Measurements from ENCODE around the gene FARS2. TPM values are rescaled to one million over a fixed set of nuclear protein-coding genes. Genes with fewer than 3 reads are reported as not detected.
A peak's percentile ranks its signal among the peaks of the same experiment; 100 is the strongest.

The FARS2 gene
- polyA plus RNA-seq, 1 of the 3 experiments (the other 2 are of a cell fraction) = 12.5 TPM

GRCh38 chr6:5471044-5471443 is 209.7 kb downstream of the FARS2 start:
- POLR2A ChIA-PET = interaction anchor here (1.1 to 1.5 kb wide), 2 partner anchors 530 to 533 kb away, joined by 3 to 4 read pairs; no protein-coding TSS in a partner anchor
- TF ChIP-seq SMC3 (IDR thresholded peaks at IDR 0.05; ENCODE audit: low read depth, low read length) (peak; percentile 85), TAF1 (IDR thresholded peaks at IDR 0.05; ENCODE audit: borderline replicate concordance, low read depth, low read length) (no peak), RAD21 (IDR thresholded peaks at IDR 0.05; ENCODE audit: low read length) (peak; percentile 92)
- TF ChIP-seq, protein P1, sequence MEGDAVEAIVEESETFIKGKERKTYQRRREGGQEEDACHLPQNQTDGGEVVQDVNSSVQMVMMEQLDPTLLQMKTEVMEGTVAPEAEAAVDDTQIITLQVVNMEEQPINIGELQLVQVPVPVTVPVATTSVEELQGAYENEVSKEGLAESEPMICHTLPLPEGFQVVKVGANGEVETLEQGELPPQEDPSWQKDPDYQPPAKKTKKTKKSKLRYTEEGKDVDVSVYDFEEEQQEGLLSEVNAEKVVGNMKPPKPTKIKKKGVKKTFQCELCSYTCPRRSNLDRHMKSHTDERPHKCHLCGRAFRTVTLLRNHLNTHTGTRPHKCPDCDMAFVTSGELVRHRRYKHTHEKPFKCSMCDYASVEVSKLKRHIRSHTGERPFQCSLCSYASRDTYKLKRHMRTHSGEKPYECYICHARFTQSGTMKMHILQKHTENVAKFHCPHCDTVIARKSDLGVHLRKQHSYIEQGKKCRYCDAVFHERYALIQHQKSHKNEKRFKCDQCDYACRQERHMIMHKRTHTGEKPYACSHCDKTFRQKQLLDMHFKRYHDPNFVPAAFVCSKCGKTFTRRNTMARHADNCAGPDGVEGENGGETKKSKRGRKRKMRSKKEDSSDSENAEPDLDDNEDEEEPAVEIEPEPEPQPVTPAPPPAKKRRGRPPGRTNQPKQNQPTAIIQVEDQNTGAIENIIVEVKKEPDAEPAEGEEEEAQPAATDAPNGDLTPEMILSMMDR (IDR thresholded peaks at IDR 0.05) = peak; percentile 98
- no peaks in the 10 kb centered on the region for H3K9me3 ChIP-seq
- H3K27me3 ChIP-seq (ENCODE audit: insufficient read depth) = no peaks in the 10 kb centered on the region
- H3K36me3 ChIP-seq (replicated peaks in 1 of 2; ENCODE audit: control insufficient read depth in 1 of 2, insufficient read depth in 2 of 2, low read length in 1 of 2) = no peaks in the 10 kb centered on the region
- no peak overlapping the region; a peak in 2 of 4 replicates for H3K27ac ChIP-seq (ENCODE audit: low read depth in 2 of 2, low read length in 1 of 2)
- no peaks in the 10 kb centered on the region for H3F3A ChIP-seq (replicated peaks; ENCODE audit: insufficient read depth)
- H3K79me2 ChIP-seq (ENCODE audit: insufficient read depth) = no peaks in the 10 kb centered on the region
- peaks cover 20 to 35% of the 10 kb centered on the region in 2 experiments; a peak in 3 of 4 replicates for H3K4me1 ChIP-seq (ENCODE audit: control insufficient read depth in 1 of 2, insufficient read depth in 2 of 2, low read depth in 1 of 2, low read length in 1 of 2)
- CTCF ChIA-PET = interaction anchor here (0.5 to 3.5 kb wide), 94 partner anchors 9 to 1076 kb away, joined by 3 to 26 read pairs (median 4); partner anchors contain the start of gene NRN1
- no peaks in the 10 kb centered on the region for H4K20me1 ChIP-seq (ENCODE audit: insufficient read depth)
- peak overlapping the region; percentile 7; the same call in 1 of the 2 replicates for H3K4me2 ChIP-seq
- H3K4me3 ChIP-seq (ENCODE audit: low read depth in 2 of 2, low read length in 1 of 2) = peak overlapping the region in 1 of 2 experiments; percentile 3; a peak in 1 of 4 replicates
- peak; percentile 66 for DNase-seq
- 10% methylated on average over 8 of the region's 8 CpGs for WGBS (ENCODE audit: low lambda C conversion rate)
- no peak overlapping the region for H2AFZ ChIP-seq (ENCODE audit: low read depth)
- H3K9ac ChIP-seq = no peak overlapping the region
- H3K9me2 ChIP-seq = no peaks in the 10 kb centered on the region

- no peaks in the 10 kb centered on the region for H3K79me2 ChIP-seq (ENCODE audit: insufficient read depth)
- no peak overlapping the region for H3K4me3 ChIP-seq (ENCODE audit: low read depth in 2 of 2, low read length in 1 of 2)
- H3K9me2 ChIP-seq = no peaks in the 10 kb centered on the region
- DNase-seq = peak; percentile 50
- ChIA-PET CTCF (interaction anchor here (0.5 to 3.5 kb wide), 91 partner anchors 9 to 1076 kb away, joined by 3 to 26 read pairs (median 4); partner anchors contain the start of gene NRN1), POLR2A (interaction anchor here (1.1 to 1.5 kb wide), 2 partner anchors 529 to 532 kb away, joined by 3 to 4 read pairs; no protein-coding TSS in a partner anchor)
- no peaks in the 10 kb centered on the region for H4K20me1 ChIP-seq (ENCODE audit: insufficient read depth)
- H3K4me2 ChIP-seq = peak overlapping the region; percentile 7
- WGBS (ENCODE audit: low lambda C conversion rate) = 57% methylated on average over 10 of the region's 12 CpGs
- no peak overlapping the region for H2AFZ ChIP-seq (ENCODE audit: low read depth)
- H3K9me3 ChIP-seq = no peaks in the 10 kb centered on the region
- peaks cover 20 to 27% of the 10 kb centered on the region in 2 experiments; a peak in 3 of 4 replicates for H3K4me1 ChIP-seq (ENCODE audit: control insufficient read depth in 1 of 2, insufficient read depth in 2 of 2, low read depth in 1 of 2, low read length in 1 of 2)
- no peaks in the 10 kb centered on the region for H3F3A ChIP-seq (replicated peaks; ENCODE audit: insufficient read depth)
- H3K27me3 ChIP-seq (ENCODE audit: insufficient read depth) = no peaks in the 10 kb centered on the region
- peak overlapping the region in 1 of 2 experiments; percentile 34; a peak in 2 of 4 replicates for H3K27ac ChIP-seq (ENCODE audit: low read depth in 2 of 2, low read length in 1 of 2)
- no peak overlapping the region for H3K9ac ChIP-seq
- no peaks in the 10 kb centered on the region for H3K36me3 ChIP-seq (replicated peaks in 1 of 2; ENCODE audit: control insufficient read depth in 1 of 2, insufficient read depth in 2 of 2, low read length in 1 of 2)
- TF ChIP-seq JUND (IDR thresholded peaks at IDR 0.05) = 0 out of 2 replicates have a peak, but pooled peaks have one; percentile 15
- no peak for TF ChIP-seq YY1 (IDR thresholded peaks at IDR 0.05; ENCODE audit: low read depth)
- TF ChIP-seq GATA2 (CRISPR knock-in tag; IDR thresholded peaks at IDR 0.05) = peak; percentile 48; the same call in 1 of the 2 replicates
- TF ChIP-seq FOSL2 (IDR thresholded peaks at IDR 0.05; ENCODE audit: borderline replicate concordance, low read depth) = peak; percentile 25; the same call in 1 of the 2 replicates
- no peak for TF ChIP-seq SMC3 (IDR thresholded peaks at IDR 0.05; ENCODE audit: low read depth, low read length)
- TF ChIP-seq, protein P2, sequence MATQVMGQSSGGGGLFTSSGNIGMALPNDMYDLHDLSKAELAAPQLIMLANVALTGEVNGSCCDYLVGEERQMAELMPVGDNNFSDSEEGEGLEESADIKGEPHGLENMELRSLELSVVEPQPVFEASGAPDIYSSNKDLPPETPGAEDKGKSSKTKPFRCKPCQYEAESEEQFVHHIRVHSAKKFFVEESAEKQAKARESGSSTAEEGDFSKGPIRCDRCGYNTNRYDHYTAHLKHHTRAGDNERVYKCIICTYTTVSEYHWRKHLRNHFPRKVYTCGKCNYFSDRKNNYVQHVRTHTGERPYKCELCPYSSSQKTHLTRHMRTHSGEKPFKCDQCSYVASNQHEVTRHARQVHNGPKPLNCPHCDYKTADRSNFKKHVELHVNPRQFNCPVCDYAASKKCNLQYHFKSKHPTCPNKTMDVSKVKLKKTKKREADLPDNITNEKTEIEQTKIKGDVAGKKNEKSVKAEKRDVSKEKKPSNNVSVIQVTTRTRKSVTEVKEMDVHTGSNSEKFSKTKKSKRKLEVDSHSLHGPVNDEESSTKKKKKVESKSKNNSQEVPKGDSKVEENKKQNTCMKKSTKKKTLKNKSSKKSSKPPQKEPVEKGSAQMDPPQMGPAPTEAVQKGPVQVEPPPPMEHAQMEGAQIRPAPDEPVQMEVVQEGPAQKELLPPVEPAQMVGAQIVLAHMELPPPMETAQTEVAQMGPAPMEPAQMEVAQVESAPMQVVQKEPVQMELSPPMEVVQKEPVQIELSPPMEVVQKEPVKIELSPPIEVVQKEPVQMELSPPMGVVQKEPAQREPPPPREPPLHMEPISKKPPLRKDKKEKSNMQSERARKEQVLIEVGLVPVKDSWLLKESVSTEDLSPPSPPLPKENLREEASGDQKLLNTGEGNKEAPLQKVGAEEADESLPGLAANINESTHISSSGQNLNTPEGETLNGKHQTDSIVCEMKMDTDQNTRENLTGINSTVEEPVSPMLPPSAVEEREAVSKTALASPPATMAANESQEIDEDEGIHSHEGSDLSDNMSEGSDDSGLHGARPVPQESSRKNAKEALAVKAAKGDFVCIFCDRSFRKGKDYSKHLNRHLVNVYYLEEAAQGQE (IDR thresholded peaks at IDR 0.05; ENCODE audit: low read depth, low read length) = no peak
- TF ChIP-seq, protein P3, sequence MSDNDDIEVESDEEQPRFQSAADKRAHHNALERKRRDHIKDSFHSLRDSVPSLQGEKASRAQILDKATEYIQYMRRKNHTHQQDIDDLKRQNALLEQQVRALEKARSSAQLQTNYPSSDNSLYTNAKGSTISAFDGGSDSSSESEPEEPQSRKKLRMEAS (IDR thresholded peaks at IDR 0.05; ENCODE audit: low read depth) = no peak
- TF ChIP-seq TEAD4 (IDR thresholded peaks at IDR 0.05; ENCODE audit: borderline replicate concordance, insufficient read depth) = no peak
- TF ChIP-seq FOXJ3 (CRISPR knock-in tag; IDR thresholded peaks at IDR 0.05) = no peak
- TF ChIP-seq RFX5 (IDR thresholded peaks at IDR 0.05; ENCODE audit: low read length) = no peak
- no peak for TF ChIP-seq SIN3A (IDR thresholded peaks at IDR 0.05; ENCODE audit: borderline replicate concordance, low read depth, low read length)
- TF ChIP-seq NFIC (IDR thresholded peaks at IDR 0.05; ENCODE audit: borderline replicate concordance) = no peak
- no peak; the same call in 1 of the 2 replicates for TF ChIP-seq RCOR1 (IDR thresholded peaks at IDR 0.05; ENCODE audit: low read length)
- TF ChIP-seq USF2 (IDR thresholded peaks at IDR 0.05; ENCODE audit: borderline replicate concordance, low read depth, low read length) = no peak
- no peak for TF ChIP-seq CHD2 (IDR thresholded peaks at IDR 0.05; ENCODE audit: low read length, partially characterized antibody)
- peak; percentile 45; the same call in 1 of the 2 replicates for TF ChIP-seq TCF12 (IDR thresholded peaks at IDR 0.05)
- no peak for TF ChIP-seq MEF2A (IDR thresholded peaks at IDR 0.05; ENCODE audit: borderline replicate concordance, low read depth)
Measured at GRCh38 chr6:5471637-5472398, 210.5 kb downstream of the FARS2 start.
